ENCODE measurements around the gene NIP7. TPM values are rescaled to one million over a fixed set of nuclear protein-coding genes. Genes with fewer than 3 reads are reported as not detected.

The NIP7 gene
- total RNA-seq, 1 donor from 2014 or later, result 5.2 TPM

- peaks cover 12 to 23% of the 10 kb centered on the region in 2 donors for H3K4me1 ChIP-seq
- H3K27me3 ChIP-seq, result no peaks in the 10 kb centered on the region
- peak overlapping the region; percentile 88 to 91 for H3K27ac ChIP-seq
- peak overlapping the region; percentile 93 to 95 for H3K4me3 ChIP-seq
- DNase-seq (ENCODE audit: low spot score in 2 of 2), result no peak
- TF ChIP-seq CTCF (IDR thresholded peaks at IDR 0.05), result no peak
- peaks cover 29 to 30% of the 10 kb centered on the region in 2 donors for H3K36me3 ChIP-seq
- intact Hi-C loops (cut with DNase I), result loop anchor here (1.0 to 10.0 kb wide), 3 partner anchors 8 to 1494 kb away; partner anchors contain the start of genes CENPT, NUTF2, PDF and THAP11
- no peaks in the 10 kb centered on the region for H3K9me3 ChIP-seq
Observed at GRCh38 chr16:69338557-69339288, 849 bp upstream of the NIP7 start.

- Histone ChIP-seq H3K27ac (peak overlapping the region; percentile 88 to 91), H3K9me3 (no peaks in the 10 kb centered on the region), H3K27me3 (no peaks in the 10 kb centered on the region), H3K36me3 (peaks cover 15 to 17% of the 10 kb centered on the region in 2 donors), H3K4me1 (peaks cover 12 to 23% of the 10 kb centered on the region in 2 donors), H3K4me3 (peak overlapping the region; percentile 93 to 95)
- TF ChIP-seq CTCF (IDR thresholded peaks at IDR 0.05), result no peak
- intact Hi-C loops (cut with DNase I), result no loop called here
- DNase-seq (ENCODE audit: low spot score in 2 of 2), result no peak
Observed at GRCh38 chr16:69340095-69340644, 598 bp downstream of the NIP7 start.

- peaks cover 0 to 5% of the 10 kb centered on the region in 2 donors for H3K36me3 ChIP-seq
- H3K27me3 ChIP-seq, result no peaks in the 10 kb centered on the region
- H3K4me1 ChIP-seq, result peaks cover 5 to 9% of the 10 kb centered on the region in 2 donors
- no peaks in the 10 kb centered on the region for H3K9me3 ChIP-seq
- no peak overlapping the region for H3K4me3 ChIP-seq
- no peak for DNase-seq (ENCODE audit: low spot score in 2 of 2)
- no peak for TF ChIP-seq CTCF (IDR thresholded peaks at IDR 0.05)
- H3K27ac ChIP-seq, result no peak overlapping the region
- intact Hi-C loops (cut with DNase I), result no loop called here
Observed at GRCh38 chr16:69344171-69344570, 4.6 kb downstream of the NIP7 start.

- peaks cover 3 to 5% of the 10 kb centered on the region in 2 donors for H3K36me3 ChIP-seq
- TF ChIP-seq CTCF (IDR thresholded peaks at IDR 0.05), result no peak
- H3K9me3 ChIP-seq, result no peaks in the 10 kb centered on the region
- DNase-seq (ENCODE audit: low spot score in 2 of 2), result no peak
- intact Hi-C loops (cut with DNase I), result no loop called here
- H3K4me3 ChIP-seq, result no peak overlapping the region
- no peaks in the 10 kb centered on the region for H3K27me3 ChIP-seq
- peaks cover 0 to under 1% of the 10 kb centered on the region in 2 donors for H3K4me1 ChIP-seq
- no peak overlapping the region for H3K27ac ChIP-seq
Observed at GRCh38 chr16:69345923-69346322, 6.4 kb downstream of the NIP7 start.

- Histone ChIP-seq H3K36me3 (peaks cover 0 to 8% of the 10 kb centered on the region in 2 donors), H3K4me1 (no peaks in the 10 kb centered on the region), H3K9me3 (no peaks in the 10 kb centered on the region), H3K27me3 (no peaks in the 10 kb centered on the region), H3K27ac (no peak overlapping the region), H3K4me3 (no peak overlapping the region)
- no peak for TF ChIP-seq CTCF (IDR thresholded peaks at IDR 0.05)
- intact Hi-C loops (cut with DNase I), result no loop called here
- DNase-seq (ENCODE audit: low spot score in 2 of 2), result no peak
Observed at GRCh38 chr16:69346683-69347082, 7.1 kb downstream of the NIP7 start.

Measured in ascending aorta (tissue), 2 donors.